T47D (cell line): Measurements from ENCODE around the gene NME4.

Experiments used
- DNase-seq, 2 experiments: peaks; one replicate each; pipeline versions ENCODE4 v3.0.0 to v3.0.0-alpha.2; 2011 to 2012; ENCODE audit warnings: low read depth in 1 of 2, low spot score in 1 of 2
- JUND ChIP-seq: IDR thresholded peaks from 2 replicates; pipeline ENCODE4 v1.6.1; 2012; ENCODE audit warnings: low read depth
- in situ Hi-C: cut with HindIII; loops from 2 replicates; pipeline ENCODE4 v1.10.0; 2016; ENCODE audit warnings: low sequenced_read_pairs, low pct_unique_long_range_greater_than_20kb

The NME4 gene

DNA sequence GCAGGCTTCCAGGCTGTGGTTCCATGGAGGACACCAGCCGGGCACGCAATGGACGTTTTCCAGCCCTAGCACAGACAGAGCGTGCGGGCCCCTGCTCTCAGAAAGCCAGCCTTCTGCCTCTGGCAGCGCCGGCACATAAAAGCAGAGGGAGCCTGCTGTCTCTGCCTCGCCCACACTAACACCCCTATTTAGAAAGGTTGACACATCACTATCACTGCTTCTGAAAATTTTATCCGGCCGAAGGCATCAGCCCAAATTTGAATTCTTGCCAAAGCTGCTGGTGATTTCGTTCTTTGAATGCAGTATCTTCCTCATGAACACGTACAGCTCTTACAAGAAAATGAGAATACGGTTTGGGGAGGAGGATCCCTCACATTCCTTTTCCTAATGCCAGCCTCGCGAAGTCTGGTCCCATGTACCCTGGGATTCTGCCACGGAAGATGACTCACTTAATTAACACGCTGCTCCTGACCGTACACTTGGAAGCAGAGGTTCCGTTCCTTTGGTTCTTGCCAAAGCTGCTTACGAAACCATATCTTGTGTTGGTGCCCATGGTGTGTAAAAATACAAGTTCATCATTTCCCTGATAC is 27.1 kb downstream of the NME4 start:
- in situ Hi-C loops: no loop called here
- no peak for TF ChIP-seq JUND
- no peak for DNase-seq

DNA sequence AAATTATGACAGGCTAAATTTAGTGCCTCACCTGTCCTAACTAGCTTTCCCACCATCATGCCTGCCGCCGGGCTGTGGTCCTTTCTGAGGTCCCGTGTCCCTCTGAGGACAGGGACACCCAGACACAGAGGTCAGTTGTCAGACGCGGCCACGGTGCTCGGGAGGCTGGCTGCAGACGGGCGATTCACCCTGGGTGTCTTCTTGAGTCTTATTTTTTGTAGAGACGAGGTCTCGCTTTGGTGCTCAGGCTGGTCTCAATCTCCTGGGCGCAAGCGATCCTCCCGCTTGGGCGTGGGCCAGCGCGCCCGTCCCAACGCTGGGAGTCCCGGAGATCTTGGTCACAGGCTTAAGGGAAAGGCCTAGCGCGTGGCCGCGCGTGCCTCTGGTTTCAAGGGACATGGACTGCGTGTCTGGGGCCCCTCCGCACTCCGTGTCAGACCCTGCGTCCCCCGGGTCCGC is 27.7 kb downstream of the NME4 start:
- in situ Hi-C loops: no loop called here
- DNase-seq: peak in 1 of 2 experiments; percentile 39
- TF ChIP-seq JUND: no peak

DNA sequence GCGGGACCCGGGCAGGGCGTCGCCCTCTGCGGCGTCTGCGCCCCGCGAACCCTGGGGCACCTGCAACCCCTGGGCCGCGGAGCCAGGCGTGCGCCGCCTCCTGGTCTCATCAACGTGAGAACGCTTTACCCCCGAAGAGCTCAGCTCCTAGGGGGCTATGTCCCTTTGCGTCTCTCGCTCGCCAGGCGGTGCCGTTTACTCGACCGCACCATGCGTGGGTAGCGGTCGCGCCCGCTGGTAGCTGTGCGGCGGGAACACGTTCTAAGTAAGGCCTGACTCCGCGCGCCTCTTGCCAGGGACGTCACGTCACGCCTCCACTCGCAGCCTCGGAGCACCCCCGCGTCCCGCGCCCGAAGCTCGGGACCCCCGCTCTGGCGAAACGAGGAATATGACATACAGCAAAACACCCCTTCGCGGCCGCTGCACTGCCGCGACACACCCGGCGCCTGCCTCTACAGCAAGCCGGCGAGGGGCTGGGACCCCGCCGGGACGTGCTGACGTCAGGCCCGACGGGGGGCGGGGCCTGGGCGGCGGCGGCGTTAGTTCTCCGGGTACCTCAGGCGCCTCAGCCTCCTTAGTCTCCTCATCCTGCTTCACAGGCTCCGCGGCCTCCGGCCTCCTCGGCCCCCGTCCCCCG is 28.2 kb downstream of the NME4 start, which contains the start of gene RAB11FIP3:
TSS of gene RAB11FIP3 (plus strand) at position 568 of the 637 bp plus-strand sequence. CDS start 358 bp downstream, outside the sequence.
- in situ Hi-C loops: no loop called here
- peak; percentile 73 to 87 for DNase-seq
- TF ChIP-seq JUND: no peak

DNA sequence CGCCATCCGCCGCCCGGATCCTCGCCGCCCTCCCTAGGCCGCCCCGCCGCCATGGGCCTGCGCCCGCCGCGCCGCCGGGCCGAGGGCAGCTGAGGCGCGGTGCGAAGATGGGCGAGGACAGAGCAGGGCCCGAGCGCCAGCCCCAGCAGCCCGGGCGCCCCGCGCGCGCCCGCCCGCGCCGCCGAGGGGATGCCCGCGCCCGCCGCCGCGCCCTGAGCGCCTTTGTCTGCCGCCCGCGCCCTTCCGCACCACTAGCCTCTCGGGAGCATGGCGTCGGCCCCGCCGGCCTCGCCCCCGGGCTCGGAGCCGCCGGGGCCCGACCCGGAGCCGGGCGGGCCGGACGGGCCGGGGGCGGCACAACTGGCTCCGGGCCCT is 28.7 kb downstream of the NME4 start:
- in situ Hi-C loops: no loop called here
- DNase-seq: no peak
- no peak for TF ChIP-seq JUND

DNA sequence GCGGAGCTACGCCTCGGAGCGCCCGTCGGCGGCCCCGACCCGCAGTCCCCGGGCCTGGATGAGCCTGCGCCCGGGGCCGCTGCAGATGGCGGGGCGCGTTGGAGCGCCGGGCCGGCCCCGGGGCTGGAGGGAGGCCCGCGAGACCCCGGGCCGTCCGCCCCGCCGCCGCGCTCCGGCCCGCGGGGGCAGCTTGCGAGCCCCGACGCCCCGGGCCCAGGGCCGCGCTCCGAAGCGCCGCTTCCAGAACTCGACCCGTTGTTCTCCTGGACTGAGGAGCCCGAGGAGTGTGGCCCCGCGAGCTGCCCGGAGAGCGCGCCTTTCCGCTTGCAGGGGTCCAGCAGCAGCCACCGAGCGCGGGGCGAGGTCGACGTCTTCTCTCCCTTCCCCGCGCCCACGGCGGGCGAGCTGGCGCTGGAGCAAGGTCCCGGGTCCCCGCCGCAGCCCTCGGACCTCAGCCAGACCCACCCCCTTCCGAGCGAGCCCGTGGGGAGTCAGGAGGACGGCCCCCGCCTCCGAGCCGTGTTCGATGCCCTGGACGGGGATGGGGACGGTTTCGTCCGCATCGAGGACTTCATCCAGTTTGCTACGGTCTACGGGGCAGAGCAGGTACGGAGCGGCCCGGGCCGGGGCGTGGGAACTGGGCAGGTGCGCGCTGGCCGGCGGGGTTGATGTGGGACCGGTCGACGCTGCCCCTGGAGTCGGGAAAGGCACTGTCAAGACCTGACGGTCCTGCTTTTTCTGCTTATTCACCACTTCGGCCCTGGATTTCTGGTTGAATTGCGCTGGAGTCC is 29.3 kb downstream of the NME4 start:
- in situ Hi-C loops: no loop called here
- peak in 1 of 2 experiments; percentile 28 for DNase-seq
- TF ChIP-seq JUND: no peak

DNA sequence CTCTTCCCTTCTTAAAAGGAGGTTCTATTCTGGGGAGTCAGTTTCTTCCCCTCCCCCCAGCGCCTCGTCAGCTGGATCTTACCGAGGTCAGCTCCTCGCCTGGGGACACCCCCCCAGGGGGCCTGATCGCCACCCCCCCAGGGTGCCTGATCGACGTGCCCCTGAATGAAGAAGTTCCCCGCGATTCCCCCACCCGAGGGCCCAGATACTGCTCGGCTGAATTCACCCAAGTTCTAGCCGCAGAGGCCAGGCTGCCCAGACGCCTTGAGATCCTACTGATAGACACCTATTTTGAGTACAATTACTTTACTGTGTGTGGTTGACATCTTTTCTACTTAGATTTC is 29.9 kb downstream of the NME4 start:
- no peak for DNase-seq
- in situ Hi-C loops: no loop called here
- TF ChIP-seq JUND: no peak

DNA sequence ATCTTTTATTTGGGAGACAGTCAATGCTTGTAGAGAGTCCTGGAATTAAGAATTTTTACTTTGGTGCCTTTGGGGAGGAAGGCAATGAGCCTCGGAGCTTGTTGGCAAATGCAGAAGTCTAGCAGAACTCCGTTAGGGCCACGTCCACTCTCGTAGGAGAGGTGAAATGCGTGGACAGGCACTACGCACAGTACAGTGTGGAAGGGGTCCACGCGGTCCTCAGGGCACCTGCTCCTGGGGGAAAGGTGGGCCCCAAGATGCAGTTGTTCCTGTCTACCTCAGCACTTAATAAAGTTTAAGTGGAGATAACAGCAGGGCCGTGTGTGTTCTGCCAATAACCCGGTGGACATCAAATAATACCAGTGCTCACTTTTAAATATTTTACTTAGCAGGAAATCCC is 30.3 kb downstream of the NME4 start:
- DNase-seq: no peak
- TF ChIP-seq JUND: no peak
- in situ Hi-C loops: no loop called here

DNA sequence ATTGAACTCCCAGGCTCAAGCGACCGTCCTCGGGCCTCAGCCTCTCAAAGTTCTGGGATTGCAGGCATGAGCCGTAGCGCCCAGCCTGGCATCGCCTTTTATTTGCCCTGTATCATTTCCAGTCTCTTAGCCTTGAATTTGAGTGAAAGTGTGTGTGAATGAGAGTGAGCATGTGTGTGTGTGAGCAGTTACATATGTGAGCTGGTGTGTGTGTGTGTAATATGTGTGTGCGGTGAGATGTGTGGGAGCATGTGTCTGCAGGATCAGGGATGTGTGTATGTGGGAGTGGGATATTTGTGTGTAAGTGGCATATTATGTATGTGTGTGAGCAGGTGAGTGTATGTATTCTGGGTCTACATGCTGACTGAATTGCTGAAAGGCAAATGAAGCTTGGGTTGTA is 33.9 kb downstream of the NME4 start:
- DNase-seq: no peak
- in situ Hi-C loops: no loop called here
- no peak for TF ChIP-seq JUND

DNA sequence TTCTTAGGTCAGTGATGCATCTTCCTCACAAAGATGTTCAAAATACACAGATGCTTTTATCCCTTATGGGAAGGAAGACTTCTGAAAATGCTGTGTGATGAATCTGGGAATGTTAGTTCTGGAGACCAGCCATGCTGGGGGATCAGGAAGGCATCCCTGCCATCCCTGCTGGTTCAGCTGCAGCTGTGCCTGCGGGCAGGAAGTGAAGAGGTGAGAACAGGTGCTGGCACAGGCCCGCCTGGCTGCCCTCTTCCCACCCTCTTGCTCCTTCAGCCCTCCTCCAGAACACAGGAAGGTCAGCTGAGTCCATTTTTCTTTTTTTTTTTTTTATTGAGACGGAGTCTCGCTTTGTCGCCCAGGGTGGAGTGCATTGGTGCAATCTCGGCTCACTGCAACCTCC is 43.6 kb downstream of the NME4 start:
- in situ Hi-C loops: no loop called here
- no peak for TF ChIP-seq JUND
- DNase-seq: no peak

DNA sequence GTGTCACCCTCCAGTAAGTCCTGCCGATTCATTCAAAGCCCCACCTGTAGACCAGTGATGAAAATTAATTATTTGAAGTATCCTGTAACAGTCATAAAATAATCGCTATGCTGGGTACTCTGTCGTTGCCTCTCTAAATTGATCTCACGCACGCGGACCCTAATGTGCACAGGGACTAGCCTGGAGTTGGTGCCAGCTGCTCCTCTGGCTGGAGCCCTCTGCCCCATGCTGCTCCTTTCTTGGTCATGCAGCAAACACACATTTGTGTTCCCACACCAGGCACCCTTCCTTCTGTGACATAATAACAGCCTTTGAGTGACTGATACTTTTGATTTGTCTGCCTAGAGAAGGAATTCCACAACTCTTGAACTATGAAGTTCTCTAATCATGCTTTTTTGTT is 44.4 kb downstream of the NME4 start:
- in situ Hi-C loops: no loop called here
- TF ChIP-seq JUND: no peak

DNA sequence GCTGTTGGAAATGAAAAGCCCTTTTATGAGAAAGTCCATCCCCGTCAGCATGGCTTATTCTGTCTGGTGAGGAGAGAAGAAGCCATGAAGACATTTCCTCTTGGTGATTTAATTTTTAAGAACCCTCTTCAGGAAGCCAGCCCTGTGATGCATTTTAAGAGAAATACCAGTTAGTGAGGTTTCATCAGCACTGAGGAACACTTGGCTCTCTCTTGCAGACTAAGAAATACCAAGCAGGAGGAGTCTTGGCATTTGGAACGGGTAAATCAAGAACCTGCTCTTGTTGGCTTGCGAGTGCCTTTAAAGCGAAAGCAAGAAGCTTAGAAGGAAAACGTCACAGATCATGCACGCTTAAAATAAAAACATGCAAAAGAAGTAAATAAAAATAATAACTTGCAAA is 46.0 kb downstream of the NME4 start:
- peak; percentile 74 to 86 for DNase-seq
- in situ Hi-C loops: no loop called here
- TF ChIP-seq JUND: no peak

More for the DNA sequence above, 44.4 kb downstream of the NME4 start:
- DNase-seq: no peak

DNA sequence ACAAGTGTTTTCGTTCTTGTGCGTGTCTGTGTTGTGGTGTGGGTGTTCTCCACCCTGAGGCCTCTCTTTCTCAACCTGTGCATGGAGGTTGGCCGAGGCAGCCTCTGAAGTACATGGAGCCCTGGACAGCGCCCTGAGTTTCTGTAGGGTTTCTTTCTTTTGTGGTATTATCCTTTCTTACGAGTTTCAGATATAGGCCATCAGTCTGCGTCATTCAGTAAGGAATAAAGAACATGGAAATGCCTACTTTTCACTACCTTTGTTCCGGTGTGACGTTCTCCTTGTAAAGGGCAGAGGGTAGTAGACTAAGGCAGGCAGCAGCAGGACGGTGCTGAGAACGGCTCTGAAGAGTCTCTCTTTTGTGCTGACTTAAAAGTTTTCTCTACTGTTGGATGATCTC is 47.0 kb downstream of the NME4 start:
- in situ Hi-C loops: no loop called here
- DNase-seq: no peak
- no peak for TF ChIP-seq JUND

DNA sequence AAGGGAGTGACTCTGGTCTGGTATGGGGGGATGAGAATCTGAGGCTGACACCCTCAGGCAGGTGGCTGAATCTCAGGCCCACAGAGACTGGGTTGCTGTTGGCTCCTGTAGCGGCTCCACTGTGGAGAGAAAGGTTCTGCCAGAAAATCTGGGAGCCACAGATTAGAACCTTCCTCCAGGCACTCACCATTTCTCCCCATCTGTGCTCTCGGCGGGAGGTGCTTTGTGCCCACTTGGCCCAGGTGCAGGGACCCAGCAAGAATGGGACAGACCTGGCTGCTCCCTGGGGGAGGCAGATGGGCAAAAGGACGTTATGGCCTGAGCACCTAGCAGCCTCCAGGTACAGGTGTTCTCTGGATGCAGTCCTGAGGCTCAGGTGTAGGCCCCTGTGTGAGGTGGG is 48.6 kb downstream of the NME4 start:
- no peak for TF ChIP-seq JUND
- in situ Hi-C loops: no loop called here
- no peak for DNase-seq
